Measurements from ENCODE around the gene POTEF. TPM values are rescaled to one million over a fixed set of nuclear protein-coding genes. Genes with fewer than 3 reads are reported as not detected.

Gene POTEF
- total and polyA plus RNA-seq, 5 donors: 0.05 to 0.23 (median 0.12) TPM; not detected in 1

Other genes with a start within 250 kb of the POTEF start
- gene RAB6C, start 149.6 kb downstream of the POTEF start, total RNA-seq: under 1 TPM in 1 of 4 donors, not detected in 3; 0.14 TPM
- gene RAB6C, start 149.6 kb downstream of the POTEF start, polyA plus RNA-seq: 0.07 TPM
- gene CCDC74B, start 15.9 kb upstream of the POTEF start, total RNA-seq: 1 to 10 TPM in 2 of 4 donors, under 1 TPM in 2; 0.72 to 2.2 (median 1.1) TPM
- gene CCDC74B, start 15.9 kb upstream of the POTEF start, polyA plus RNA-seq: 1.9 TPM
- 10 to 100 TPM; 22.3 to 24.8 (median 24.2) TPM for gene SMPD4, start 52.4 kb upstream of the POTEF start, total RNA-seq
- 19.9 TPM for gene SMPD4, start 52.4 kb upstream of the POTEF start, polyA plus RNA-seq
- gene MZT2B, start 53.0 kb upstream of the POTEF start, total RNA-seq: 100 to 1,000 TPM; 222 to 339 (median 260) TPM
- 287 TPM for gene MZT2B, start 53.0 kb upstream of the POTEF start, polyA plus RNA-seq
- gene TUBA3E, start 69.2 kb upstream of the POTEF start, total RNA-seq: 10 to 100 TPM in 2 of 4 donors, 1 to 10 TPM in 2; 2.8 to 17.2 (median 9.4) TPM
- 28.8 TPM for gene TUBA3E, start 69.2 kb upstream of the POTEF start, polyA plus RNA-seq
- 10 to 100 TPM; 48.0 to 59.9 (median 55.8) TPM for gene IMP4, start 213.7 kb upstream of the POTEF start, total RNA-seq
- gene IMP4, start 213.7 kb upstream of the POTEF start, polyA plus RNA-seq: 50.4 TPM
- 10 to 100 TPM; 22.9 to 26.0 (median 24.8) TPM for gene PTPN18, start 226.8 kb upstream of the POTEF start, total RNA-seq
- gene PTPN18, start 226.8 kb upstream of the POTEF start, polyA plus RNA-seq: 16.4 TPM

Data from right cardiac atrium (tissue), 5 donors.